Smooth muscle cell of the brain vasculature (primary cell): ENCODE measurements around the gene GREB1L.

Experiments used
- DNase-seq: peaks from one replicate; pipeline ENCODE4 v3.0.0-alpha.2; 2012; ENCODE audit warnings: low read depth, low spot score

Gene GREB1L

DNA sequence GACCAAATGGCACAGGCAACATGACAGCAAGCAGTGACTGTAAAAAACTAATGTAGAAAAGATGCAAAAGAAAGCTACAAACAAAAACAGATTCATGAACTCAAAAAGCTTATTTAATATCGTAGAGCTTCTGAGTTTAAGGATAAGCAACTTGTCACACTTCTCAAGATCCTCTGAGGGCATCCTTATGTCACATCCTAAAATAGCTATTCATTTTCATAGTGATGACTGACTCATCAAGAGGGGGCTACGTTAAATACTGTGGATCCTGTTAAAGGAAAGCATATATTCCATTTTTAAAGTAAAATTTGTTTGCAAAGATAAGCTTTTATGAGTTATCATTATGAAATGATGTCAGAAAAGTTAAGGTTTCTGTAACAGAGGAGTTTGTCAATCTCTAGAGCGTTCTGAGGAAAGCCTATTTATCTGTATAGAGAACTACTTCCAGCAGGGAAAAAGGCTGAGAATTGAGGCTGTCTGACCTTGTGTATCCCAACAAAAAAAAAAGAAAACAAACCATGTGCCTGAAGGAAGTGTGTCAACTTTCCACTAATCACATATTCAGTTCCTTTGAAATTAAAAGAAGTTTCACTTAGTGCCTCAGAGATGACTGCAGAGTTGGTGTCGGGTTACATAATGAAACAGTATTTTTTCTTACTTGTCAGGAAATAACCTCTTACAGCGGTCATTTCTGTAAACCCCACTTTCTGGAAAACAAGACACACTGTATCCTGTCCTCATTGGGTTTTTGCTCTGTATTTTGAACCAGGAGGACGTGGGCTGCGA is 243.0 kb downstream of the GREB1L start:
- DNase-seq: no peak

DNA sequence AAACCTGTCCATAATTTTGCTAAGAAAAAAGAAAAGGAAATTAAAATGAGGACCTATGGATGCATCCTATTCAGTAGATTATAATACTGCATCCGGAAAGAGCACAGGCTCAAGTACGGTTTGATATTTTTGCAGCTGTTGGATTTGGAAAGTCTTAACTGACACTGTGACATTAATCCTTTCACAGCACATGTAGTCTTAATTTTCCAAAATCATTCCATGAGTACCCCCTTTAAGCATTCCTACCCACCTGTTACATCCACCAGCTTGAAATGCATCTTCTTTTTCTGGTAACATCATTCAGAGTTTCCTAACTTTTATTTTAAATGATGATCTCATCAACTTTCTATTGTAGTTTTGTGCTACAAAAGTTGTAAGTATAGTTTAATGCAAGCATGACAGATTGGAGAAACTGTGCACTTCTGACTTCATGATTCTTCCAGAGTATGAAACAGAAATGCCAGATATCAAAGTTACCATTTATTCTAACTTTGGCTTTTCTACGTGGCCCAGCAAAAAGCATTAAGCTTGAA is 244.9 kb downstream of the GREB1L start:
- no peak for DNase-seq

- peak; percentile 13 for DNase-seq
Measured at GRCh38 chr18:21489119-21489750, 247.2 kb downstream of the GREB1L start.

GRCh38 chr18:21489919-21490495 is 248.0 kb downstream of the GREB1L start:
- no peak for DNase-seq

GRCh38 chr18:21490748-21491147 is 248.7 kb downstream of the GREB1L start:
- DNase-seq: no peak

- no peak for DNase-seq
Measured at GRCh38 chr18:21496277-21496835, 254.3 kb downstream of the GREB1L start.

- DNase-seq: no peak
Measured at GRCh38 chr18:21499997-21500396, 258.0 kb downstream of the GREB1L start.

DNA sequence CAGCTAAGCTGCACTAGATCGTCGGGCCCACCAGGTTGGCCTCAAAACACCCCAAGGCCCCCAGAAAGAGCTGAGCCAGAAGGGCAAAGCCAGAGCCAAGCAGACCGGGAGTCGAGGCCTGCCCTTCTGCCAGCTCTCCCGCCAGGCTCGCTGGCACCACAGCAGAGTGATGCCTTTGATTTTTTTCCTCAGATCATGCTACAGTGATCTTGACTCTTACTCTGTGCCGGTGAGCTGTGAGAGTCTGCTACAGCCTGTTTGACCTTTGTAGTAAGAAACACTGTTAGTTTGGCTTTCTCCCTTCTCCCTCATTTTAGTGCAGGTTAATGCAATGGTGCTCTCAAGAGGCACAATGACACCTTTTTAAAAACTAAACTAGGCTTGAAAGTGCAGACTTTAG is 260.6 kb downstream of the GREB1L start:
- DNase-seq: no peak

- no peak for DNase-seq
Measured at GRCh38 chr18:21507913-21508701, 266.1 kb downstream of the GREB1L start.

DNA sequence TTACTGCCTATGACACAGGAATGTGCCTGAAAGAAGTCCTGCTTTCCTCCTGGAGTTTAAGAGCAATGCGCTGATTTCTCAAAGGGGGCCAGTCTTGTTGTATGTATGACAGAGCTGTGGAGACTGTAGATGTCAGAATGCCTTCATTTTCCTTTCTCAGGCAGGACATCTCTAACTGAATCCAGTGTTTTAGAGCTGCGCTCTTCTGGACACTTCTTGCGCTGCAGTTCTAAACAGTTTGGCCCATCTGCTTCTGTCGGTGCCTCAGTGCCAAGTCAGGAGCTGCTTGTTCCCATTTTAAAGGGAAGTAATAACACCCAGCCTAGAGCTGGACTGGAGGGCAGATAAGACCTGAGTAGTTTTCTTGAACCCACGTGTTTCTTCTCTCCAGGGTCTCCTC is 267.0 kb downstream of the GREB1L start:
- no peak for DNase-seq

GRCh38 chr18:21513292-21513691 is 271.3 kb downstream of the GREB1L start:
- no peak for DNase-seq

DNA sequence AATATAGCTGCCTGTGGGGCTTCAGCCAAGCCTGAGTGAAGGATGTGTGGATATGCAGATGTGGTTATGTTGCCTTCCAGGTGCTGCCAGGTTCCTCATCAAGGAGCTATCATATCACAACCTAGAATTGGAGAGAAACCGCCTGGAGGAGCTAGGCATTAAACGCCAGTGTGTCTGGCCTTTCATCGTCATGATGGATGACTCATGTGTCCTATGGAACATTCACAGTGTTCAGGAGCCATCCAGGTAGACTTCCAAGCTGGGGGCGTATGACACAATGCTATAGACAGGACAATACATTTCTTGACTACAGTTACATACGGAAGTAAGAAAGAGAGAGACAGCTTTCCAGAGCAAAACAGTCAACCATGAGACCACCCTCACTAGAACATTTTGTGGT is 271.7 kb downstream of the GREB1L start:
- no peak for DNase-seq

DNA sequence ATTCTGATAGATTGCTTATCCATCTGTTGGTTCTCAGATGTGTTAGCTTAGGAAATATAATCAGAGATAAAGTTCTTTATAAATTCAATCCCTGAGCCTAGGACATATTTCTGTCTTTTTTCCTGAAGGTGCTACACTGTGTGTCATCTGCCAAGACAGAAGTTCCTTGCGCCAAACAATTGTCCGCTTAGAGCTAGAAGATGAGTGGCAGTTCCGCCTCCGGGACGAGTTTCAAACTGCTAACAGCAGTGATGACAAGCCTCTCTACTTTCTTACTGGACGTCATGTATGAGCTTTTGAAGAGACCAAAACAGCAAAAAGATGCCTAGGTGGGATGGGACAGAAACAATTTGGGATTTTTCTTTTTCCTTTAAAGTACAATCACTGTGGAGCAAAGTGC is 280.5 kb downstream of the GREB1L start:
- DNase-seq: no peak

DNA sequence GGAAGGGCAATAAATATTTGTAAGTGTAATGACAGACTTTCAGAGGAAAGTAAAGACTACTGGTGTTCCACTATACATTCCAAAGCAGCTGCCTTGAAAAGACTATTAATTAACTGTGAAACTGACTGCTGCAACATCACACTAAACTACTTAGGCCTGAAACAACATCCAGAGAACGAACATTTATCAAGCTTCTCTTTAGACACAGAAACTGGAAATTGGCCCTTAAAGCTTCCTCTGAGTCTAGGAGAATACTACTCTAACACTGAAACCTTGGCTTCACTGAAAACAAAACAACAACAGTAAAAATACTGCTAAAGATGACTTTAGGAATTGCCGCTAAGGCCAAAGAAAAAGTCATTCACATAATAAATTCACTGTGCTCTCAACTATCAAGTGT is 283.9 kb downstream of the GREB1L start:
- no peak for DNase-seq

DNA sequence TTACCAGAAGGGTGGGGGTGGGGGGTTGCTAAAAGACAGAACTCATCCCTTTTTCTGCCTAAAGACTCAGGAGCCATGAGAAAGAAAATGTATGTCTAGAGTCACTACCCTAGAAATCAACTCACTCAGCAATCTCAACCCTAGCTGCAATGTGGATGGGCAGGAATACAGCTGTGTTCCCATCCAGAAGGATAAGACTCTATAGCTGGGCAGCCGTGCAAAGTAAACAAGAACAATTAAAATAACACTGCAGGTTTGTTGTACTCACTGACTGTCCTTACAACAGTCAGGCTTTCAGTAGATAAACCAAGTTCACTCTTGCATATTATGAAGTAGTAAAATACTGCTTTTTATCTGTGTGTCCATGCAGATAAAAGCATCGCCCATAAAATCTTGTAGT is 284.4 kb downstream of the GREB1L start:
- no peak for DNase-seq

DNA sequence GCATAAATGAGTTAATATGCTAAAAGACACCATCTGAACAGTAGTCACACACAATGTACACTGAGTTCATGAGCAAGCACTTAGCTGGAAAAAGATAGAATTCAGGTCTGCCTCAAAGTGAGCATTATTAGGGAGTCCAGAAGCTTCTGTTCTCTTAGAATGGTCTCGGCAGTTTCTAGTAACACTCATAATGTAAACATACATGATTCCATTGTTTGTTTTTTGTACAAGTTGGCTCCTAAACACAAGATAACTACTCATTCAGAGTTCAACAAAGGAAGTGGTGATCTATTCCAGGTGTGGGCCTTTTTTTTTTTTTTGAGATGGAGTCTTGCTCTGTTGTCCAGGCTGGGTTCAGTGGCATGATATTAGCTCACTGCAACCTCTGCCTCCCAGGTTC is 292.3 kb downstream of the GREB1L start:
- no peak for DNase-seq

DNA sequence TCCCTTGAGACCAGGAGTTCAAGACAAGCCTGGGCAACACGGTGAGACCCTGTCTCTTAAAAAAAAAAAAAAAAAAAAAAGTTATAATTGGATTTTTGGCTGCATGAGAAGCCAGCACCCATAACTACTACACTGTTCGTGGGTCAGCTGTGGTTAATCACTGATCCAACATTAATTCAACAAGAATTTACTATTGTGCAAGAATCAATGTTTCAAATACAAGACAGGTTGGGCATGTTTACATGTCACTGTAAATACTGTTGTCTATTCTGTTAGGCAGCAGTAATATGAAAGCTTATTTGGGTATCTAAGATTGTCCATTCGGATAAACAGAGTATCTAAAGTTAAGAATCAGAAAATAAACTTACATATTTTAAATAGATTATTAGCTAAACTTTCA is 296.2 kb downstream of the GREB1L start:
- no peak for DNase-seq

DNA sequence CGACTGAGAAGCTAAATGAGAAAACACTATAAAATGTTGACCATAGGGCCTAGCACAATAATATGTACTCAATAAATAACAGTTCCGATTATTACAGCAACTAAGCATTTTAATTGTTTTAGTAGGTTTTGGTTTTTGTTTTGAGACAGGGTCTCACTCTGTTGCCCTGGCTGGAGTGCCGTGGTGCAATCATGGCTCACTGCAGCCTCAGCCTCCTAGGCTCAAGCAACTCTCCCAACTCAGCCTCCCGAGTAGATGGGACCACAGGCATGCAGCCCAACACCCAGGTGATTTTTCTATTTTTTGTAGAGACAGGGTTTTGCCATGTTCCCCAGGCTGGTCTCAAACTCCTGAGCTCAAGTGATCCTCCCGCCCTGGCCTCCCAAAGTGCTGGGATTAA is 304.4 kb downstream of the GREB1L start:
- DNase-seq: no peak

- no peak for DNase-seq
Measured at GRCh38 chr18:21548647-21549046, 306.6 kb downstream of the GREB1L start.

DNA sequence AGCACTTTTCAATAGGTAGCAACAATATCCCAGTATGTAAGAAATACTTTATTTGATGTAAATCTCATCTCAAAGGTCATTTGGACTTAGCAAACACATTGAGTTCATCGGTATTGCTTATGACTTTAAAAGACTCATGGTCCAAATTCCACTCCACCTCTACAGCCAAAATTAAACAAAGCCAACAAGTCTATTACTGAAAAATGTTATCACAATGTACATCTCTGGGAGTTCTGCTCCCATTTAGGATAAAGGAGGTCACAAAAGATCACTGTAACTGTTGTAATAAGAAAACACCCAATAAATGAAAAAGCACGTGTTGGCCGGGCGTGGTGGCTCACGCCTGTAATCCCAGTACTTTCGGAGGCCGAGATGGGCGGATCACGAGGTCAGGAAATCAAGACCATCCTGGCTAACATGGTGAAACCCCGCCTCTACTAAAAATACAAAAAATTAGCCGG is 308.5 kb downstream of the GREB1L start:
- DNase-seq: no peak

DNA sequence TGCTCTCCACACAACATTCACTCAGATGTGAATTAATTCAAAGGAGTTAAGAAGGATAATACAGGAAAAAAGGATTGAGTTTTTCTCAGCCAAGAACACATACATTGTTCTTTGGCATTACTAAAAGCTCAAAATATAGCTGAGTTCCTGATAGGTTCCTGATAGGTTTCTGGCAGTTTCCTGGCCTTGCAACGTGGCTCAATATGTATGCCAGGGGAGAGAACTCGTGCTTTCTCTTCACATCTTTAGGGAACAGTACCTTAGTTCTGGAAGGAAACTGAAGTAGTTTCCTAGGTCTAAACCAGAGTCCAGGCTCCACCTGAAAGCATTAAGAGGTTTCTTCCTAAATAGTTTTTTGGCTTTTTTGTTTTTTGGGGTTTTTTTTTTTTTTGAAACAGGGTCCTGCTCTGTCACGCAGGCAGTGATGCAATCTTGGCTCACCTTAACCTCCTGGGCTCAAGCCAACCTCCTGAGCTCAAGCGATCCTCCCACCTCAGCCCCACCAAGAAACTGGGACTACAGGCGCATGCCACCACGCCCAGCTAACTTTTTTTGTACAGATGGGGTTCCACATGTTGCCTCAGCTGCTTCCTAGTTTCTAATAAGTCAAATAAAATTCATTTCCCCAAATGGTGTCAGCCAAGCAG is 315.7 kb downstream of the GREB1L start:
- DNase-seq: no peak
